Activated T-helper 9 cell treated with anti-CD3 and anti-CD28 coated beads, Interleukin-2, amount 50 U/mL, for 16 hours (primary cell): ENCODE measurements around the gene KRT77.
A peak's percentile ranks its signal among the peaks of the same experiment; 100 is the strongest.

Experiments
- DNase-seq: peaks from one replicate; pipeline ENCODE4 v3.0.0-alpha.2; 2020; ENCODE audit warnings: low read depth

Gene KRT77

GRCh38 chr12:52691841-52692150 is 11.5 kb downstream of the KRT77 start:
- no peak for DNase-seq

DNA sequence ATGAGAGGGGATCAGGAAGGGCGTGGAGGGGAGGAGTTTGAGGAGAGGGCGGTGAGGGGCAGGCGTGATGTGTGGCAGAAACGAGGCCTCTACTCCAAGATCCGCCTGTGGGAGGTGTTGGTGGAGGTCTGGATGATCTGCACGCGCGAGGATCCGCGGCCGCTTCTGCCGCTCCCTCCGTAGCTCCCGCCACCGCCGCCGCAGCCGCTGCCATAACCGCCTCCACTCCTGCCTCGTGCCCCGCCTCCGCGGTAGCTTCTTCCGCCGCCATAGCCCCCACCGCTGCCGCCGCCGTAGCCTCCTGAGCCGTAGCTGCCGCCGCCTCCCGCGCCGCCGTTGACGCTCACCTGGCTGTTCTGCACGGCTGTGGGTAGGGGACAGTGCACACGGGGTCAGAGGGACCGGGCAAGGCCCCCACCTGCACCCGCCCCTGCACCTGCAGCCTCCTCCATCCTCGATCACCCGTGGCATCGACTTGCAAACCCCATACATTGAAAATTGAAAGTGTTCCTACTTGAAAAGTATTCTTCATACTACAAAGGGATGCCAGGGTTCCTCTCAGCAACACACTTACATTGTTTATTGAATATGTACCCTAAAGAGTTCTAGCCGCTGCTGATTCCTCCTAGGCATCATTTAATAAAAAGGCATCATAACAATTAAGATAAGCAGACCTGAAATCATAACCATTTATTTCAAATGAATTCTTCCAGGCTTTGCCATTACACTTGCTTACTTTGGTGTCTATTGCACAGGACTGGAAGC is 12.1 kb downstream of the KRT77 start:
- DNase-seq = peak; percentile 17

DNA sequence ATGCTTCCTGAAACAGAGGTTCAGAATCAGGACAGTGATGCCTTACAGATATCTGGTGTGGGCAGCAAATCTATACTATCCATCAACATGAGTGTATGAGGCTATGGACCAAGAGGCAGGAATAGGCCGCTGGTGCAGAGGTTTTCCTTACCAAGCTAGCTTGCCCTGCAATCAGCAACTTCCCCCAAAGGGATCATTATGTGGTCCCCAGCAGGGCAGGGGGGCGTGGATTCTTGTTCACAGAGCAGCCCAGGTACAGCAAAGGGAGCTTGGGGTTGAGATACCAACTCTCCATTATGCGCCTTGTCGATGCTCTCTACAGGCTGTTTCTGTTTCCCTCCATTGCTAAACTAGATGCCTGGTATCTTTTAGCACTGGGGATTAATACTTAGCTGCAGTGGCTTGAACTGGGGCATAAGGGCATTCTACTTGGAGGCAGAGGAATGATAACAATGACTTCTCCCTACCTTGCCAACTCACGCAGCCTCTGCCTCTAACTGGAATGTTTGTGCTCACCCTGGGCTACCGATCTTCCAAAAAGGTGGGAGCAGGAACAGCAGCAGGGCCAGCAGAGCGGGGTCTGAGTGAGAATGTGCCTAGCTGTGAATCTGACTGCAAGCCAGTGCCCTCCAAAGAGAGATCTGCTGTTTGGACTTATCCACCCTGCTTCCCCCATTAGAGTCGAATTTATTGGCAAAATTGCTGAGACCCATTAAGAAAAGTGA is 12.8 kb downstream of the KRT77 start:
- DNase-seq = no peak

DNA sequence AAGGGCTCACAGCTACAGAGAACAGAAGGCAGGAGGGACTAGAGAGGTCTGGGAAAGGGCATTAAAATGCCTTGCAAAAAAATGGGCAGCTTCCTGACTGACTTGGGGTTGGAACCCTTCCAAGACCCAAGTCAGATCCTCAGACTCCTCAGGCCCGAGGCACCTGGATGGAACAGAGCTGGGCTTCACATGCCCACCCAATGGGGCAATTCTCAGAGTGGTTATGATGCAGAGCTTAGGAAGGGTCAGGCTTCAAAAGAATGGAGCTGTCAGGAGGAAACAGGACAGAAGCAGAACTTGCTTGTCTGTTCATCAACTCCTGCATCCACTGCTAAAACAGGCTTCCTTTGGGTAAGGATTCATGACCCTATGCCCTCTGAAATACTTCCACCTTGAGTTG is 13.4 kb downstream of the KRT77 start:
- DNase-seq = no peak

- no peak for DNase-seq
These were observed 14.1 kb downstream of the KRT77 start for GRCh38 chr12:52689239-52689638.

- DNase-seq = no peak
These were observed 14.8 kb downstream of the KRT77 start for GRCh38 chr12:52688481-52688880.

DNA sequence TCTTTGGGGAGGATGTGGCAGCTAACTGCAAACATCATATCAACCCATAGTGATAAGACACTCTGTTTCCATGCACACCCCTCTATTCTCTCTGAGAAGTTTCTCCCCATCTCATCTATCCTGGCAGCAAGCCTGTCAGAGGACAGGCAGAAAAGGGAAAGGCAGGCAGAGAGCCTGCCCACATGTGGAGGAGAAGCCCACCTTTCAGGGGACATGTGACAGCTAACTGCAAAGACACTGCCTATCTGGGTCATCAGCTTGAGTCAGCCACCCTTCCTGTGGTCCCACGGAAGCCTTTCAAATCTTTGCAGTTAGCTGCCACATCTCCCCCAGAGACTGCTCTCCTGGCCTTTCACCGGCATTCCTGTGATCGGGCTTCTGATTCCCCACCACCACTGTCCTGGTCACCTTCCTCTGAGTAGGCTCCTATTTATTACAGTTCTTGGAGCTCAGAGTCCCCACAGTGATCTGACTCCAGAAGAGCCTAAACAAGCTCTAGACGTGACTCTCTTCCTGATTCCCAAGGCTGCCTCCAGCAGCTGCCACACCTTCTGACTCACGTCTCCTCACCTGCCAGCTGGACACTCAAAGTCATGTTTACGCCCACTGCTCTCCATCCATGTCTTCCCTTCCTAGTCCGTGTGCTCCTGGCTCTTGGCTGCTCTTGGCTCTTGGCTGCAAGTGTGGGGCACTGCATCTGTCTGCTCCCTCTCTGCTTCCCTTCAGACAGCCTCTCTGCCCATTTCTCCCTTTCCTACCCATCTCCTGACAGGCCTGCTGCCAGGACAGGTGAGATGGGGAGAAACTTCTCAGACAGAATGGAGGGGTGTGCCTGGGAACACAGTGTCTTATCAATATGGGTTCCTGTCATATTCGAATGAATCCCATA is 15.6 kb downstream of the KRT77 start:
- no peak for DNase-seq

GRCh38 chr12:52686756-52687487 is 16.4 kb downstream of the KRT77 start:
- no peak for DNase-seq

GRCh38 chr12:52686063-52686462 is 17.3 kb downstream of the KRT77 start:
- no peak for DNase-seq

- no peak for DNase-seq
These were observed 17.9 kb downstream of the KRT77 start for GRCh38 chr12:52685406-52685890.

DNA sequence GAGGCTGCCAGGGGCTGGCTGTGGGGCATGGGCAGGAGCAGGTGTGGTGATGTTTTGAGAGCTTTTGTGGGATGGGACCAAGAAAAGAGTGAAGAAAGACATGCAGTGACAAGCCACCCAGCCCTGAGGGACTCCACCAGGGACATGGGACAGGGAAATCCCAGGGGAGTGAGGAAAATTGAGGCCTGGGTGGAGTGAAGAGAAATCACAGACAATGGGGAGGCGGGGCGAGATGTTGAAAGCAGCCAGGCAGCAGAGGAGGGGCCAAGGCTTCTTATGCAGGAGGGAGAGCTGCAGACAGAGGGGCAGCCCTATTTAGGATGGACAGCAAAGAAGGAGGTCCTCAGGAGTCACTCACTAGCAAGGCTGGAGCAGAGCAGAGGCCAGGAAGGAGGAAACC is 18.9 kb downstream of the KRT77 start:
- DNase-seq = no peak

DNA sequence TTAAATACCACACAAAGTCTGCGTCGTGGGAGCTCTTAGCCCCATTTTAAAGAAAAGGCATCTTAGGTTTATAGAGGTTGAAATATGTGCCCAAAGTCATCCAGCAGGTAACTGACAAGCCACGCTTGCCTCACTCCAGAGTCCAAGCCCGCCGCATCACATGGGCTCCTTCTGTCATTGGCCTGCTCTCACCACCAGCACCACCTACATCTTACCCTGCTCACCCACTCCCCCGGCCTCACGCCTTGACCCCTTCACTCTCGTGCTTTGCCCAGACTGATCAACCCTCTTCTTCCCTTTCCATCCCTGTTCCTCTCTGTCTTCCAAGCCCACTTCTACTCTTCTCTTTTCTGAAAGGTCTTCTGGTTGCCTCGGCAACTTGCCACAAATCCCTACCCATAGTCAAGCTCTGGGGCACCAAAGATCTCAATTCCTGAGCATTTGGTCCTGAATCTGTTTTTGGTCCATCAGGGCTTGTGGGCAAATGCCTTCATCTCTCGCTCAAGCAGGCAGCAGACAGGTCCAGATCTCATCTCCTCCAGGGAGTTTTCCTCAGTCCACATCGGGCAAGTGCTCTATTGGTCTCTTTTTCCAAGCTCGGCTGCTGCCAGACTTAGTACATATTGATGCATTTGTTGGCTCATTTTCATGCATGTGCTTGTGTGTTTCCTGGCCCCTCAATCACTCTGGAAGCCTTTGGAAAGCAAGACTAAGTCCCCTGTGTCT is 19.6 kb downstream of the KRT77 start:
- no peak for DNase-seq

GRCh38 chr12:52682938-52683574 is 20.3 kb downstream of the KRT77 start:
- DNase-seq = no peak

DNA sequence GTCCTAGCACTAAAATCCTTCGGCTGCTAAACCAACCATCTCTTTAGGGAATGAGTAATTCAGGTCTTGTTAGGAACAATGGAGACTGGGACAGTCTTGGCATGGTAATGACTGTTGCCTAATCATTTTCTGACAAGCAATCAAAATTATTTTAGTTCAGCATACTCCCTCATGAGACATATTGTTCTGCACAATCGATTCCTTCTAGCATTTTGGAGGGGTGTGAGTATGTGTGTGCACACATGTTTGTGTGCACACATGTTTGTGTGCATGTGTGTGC is 21.0 kb downstream of the KRT77 start:
- no peak for DNase-seq

GRCh38 chr12:52681526-52682380 is 21.6 kb downstream of the KRT77 start:
- no peak for DNase-seq

- DNase-seq = no peak
These were observed 23.0 kb downstream of the KRT77 start, which contains the start of gene KRT1 for GRCh38 chr12:52680363-52680762. Gene KRT1, minus strand, starts transcription at chr12:52680407. Its CDS starts 59 bp downstream, at chr12:52680348.

DNA sequence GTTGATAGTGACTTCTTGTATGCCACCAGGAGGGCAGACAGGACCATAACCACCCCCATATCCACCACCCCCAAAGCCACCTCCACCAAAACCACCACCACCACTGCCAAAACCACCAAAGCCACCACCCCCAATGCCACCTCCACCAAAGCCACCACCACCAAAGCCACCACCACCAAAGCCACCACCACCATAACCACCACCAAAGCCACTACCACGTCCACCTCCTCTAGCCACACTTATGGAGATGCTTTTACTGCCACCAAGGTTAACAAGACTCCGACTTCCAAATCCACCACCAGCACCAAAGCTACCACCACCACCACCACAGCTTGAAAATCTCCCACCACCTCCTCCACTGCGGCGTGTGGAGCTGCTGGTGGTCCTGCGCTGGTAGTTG is 23.4 kb downstream of the KRT77 start:
- DNase-seq = no peak

GRCh38 chr12:52677671-52678070 is 25.7 kb downstream of the KRT77 start:
- no peak for DNase-seq

DNA sequence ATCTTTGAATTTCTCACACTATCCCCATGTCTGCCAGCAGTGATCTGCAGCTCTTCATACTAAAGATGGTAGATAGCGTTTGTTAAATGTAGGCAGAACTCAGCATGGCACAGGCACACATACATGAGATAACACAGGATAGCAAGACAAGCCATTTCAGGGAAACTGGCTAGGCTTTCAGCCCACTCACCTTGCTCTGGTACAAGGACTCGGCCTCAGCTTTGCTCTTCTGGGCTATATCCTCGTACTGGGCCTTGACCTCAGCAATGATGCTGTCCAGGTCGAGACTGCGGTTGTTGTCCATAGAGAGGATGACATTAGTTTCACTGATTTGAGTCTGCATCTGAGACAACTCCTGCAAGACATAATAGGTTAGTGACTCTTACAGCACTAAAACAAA is 26.2 kb downstream of the KRT77 start:
- no peak for DNase-seq

GRCh38 chr12:52676163-52676562 is 27.2 kb downstream of the KRT77 start:
- no peak for DNase-seq
